Measurements from ENCODE around the gene PPCDC.

The PPCDC gene

GRCh38 chr15:75023181-75023871 is at the start of gene PPCDC:
Gene PPCDC (plus strand): TSS chr15:75023590. CDS start chr15:75028319, 4,729 bp downstream.
- DNase-seq (ENCODE audit: low spot score): peak; percentile 95

GRCh38 chr15:74976159-74976558 is 47.2 kb upstream of the PPCDC start:
- no peak for DNase-seq (ENCODE audit: low spot score)

DNA sequence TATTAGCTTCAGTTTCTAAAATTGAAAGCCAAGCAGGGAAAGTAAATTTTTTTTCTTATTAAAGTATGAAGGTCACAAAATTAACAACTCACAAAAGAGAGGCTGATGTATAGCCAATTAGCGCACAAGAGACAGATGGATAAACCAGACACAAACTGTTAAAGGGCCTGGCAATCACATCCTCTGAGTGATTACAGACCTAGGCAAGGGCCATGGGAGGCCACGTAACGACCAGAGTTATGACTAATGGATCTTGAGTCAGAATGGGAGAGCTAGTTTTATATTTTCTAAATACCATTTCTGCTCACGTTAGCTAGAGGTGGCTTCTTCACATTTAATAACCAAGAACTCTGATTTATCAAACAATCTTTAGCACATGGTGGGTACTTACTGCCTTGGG is 45.8 kb upstream of the PPCDC start:
- no peak for DNase-seq (ENCODE audit: low spot score)

GRCh38 chr15:74978077-74978476 is 45.3 kb upstream of the PPCDC start:
- no peak for DNase-seq (ENCODE audit: low spot score)

DNA sequence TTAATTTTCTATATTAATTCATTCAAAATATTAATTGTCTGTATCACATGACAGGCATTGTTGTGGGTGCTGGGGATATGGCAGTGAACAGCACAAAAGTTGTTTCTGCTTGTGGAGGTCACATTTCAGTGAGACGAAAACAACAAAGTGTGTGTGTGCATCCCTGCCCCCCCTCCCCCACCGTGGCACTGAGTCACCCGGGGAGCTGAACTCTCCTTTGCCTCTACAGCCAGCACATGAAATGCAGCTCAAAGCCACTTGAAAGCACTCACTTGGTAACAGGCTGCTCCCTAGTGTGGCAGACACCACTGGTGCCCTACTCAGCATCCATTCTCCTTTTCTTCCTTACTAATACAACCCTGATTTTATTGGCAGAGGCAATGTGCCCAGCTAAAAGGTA is 44.9 kb upstream of the PPCDC start:
- peak; percentile 90 for DNase-seq (ENCODE audit: low spot score)

- DNase-seq (ENCODE audit: low spot score): no peak
Measured at GRCh38 chr15:74982183-74982582, 41.2 kb upstream of the PPCDC start.

DNA sequence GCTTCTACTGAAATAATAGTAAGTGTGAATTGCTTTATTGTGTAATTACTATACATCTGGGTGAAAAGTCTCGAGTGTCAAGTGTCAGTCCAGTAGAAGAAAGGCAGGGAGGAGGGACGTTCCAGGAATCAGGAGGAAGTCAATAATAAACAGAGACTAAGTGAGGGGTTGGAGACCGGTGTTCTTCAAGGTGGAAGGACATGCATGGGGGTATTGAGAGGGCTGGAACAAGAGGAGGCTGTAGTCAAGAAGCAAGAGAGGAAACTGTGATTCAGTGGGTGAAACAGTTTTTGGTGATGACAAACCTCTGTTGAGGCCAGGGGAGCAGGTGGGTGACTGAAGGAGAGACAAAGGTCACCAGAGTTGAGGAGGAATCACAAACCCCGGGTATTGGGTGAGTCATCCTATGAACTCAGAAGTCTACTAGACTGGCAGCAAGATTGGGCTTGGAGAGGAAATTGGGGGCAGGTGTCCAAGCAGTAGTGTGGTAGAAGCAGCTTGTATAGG is 39.6 kb upstream of the PPCDC start:
- peak; percentile 56 for DNase-seq (ENCODE audit: low spot score)

- peak; percentile 74 for DNase-seq (ENCODE audit: low spot score)
Measured at GRCh38 chr15:74988007-74988800, 35.2 kb upstream of the PPCDC start.

- DNase-seq (ENCODE audit: low spot score): no peak
Measured at GRCh38 chr15:74989527-74989926, 33.9 kb upstream of the PPCDC start.

- no peak for DNase-seq (ENCODE audit: low spot score)
Measured at GRCh38 chr15:74992619-74993018, 30.8 kb upstream of the PPCDC start.

GRCh38 chr15:74994236-74994635 is 29.2 kb upstream of the PPCDC start:
- DNase-seq (ENCODE audit: low spot score): no peak

DNA sequence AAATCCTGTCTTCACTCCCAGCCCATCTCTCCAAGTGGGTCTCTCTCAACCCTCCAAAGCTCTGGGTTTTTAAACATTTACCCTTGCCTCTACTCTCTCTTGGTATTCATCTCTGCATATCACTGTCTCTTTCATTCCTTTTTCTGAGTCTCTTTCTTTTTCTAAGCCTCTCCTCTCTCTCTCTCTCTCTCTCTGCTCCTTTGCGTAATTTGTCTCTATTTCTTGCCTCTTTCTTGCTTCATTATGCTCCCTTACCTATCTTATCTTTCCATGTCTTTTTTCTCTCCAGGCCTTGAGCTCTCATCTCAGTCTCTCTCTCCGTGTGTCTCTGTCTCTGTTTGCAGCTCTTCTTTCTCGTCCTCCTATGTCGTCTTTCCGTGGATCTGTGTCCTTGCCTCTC is 28.7 kb upstream of the PPCDC start:
- no peak for DNase-seq (ENCODE audit: low spot score)

GRCh38 chr15:74995182-74995778 is 28.1 kb upstream of the PPCDC start, which contains the start of gene SCAMP5:
Gene SCAMP5 (plus strand): TSS chr15:74995563. CDS start chr15:75011840, 16,277 bp downstream.
- DNase-seq (ENCODE audit: low spot score): peak; percentile 90

DNA sequence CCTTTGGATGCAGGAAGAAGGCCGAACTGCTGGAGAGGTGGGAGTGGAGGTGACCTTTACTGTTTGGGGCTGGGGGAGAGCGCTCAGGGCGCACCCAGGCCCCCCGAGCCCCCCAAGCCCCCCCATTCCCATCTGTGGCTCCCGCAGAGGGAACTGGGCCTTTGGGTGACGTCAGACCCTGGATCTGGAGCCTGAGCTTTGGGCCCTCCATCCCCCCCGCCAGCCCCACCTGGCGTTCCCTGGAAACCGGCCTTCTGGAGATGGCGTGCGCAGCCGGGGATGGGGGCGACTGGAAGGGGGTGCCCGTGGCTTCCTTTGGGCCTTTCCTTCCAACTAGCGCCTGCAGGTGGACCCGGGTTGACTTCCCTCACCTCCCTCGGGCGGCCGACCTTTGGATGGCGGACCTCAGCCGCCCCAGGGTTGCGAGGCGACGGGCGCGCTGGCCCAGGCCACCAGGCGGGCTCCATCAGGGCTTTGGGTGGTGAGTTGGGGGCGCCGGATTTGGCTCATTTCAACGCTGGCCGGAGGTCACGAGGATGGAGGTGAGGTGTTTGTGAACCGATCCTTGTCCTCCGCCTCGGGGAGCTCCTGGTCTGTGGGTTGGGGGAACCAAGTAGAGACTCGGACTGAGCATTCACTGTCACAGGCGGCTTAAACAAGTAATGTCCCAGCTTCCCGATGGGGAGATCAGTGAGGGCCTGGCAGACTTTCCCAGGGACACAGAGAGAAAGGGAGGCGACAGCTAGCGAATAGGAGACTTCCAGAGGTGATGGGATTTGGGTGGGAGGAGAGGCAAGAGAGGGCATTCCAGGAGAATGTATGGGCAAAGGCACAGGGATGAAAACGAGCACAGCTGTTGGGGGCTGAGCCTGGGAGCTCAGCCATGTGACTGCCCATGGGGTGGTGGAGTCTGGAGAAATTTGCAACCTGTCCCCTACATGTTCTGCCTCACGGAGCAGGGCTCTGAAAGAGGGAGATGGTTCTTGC is 27.3 kb upstream of the PPCDC start:
- no peak for DNase-seq (ENCODE audit: low spot score)

DNA sequence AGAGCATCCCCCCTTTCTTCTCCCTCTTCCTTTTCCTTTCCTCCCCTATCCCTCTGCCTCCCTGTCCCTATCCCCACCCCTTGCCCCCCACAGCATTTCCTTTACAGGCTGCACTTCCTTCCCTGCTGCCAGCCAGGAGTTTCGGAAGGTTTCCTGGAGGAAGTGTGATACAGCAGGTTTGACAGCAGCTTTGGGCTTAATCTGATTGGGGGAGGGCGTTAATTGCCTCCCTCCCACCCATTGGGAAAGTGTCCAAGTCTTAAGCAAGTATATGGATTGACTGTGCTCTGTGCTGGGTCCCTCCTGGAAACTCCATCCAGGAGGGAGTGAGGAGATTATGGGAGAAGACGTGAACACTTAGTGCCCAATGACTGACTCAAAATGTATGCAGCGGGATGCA is 26.2 kb upstream of the PPCDC start:
- no peak for DNase-seq (ENCODE audit: low spot score)

GRCh38 chr15:74997543-74997942 is 25.8 kb upstream of the PPCDC start:
- no peak for DNase-seq (ENCODE audit: low spot score)

DNA sequence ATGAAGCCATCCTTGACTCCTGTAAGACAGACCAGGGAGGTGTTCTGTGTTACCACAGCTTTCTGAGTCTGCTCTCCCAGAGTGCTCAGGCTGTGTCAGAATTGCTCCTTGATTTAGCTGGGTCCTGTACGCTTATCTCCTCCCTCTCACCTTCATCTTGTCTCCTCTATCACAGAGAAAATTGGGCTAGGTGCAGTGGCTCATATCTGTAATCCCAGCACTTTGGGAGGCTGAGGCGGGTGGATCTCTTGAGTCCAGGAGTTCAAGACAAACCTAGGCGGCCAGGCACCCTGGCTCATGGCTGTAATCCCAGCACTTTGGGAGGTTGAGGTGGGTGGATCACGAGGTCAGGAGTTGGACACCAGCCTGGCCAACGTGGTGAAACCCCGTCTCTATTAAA is 22.1 kb upstream of the PPCDC start:
- DNase-seq (ENCODE audit: low spot score): no peak

- DNase-seq (ENCODE audit: low spot score): no peak
Measured at GRCh38 chr15:75002398-75002797, 21.0 kb upstream of the PPCDC start.

- no peak for DNase-seq (ENCODE audit: low spot score)
Measured at GRCh38 chr15:75007216-75007615, 16.2 kb upstream of the PPCDC start.

GRCh38 chr15:75008221-75008625 is 15.2 kb upstream of the PPCDC start:
- DNase-seq (ENCODE audit: low spot score): no peak

GRCh38 chr15:75008629-75009326 is 14.6 kb upstream of the PPCDC start:
- DNase-seq (ENCODE audit: low spot score): no peak
